B cell (primary cell): ENCODE results near the gene GPR158. TPM values are rescaled to one million over a fixed set of nuclear protein-coding genes. Genes with fewer than 3 reads are reported as not detected.

ENCODE experiments used
- ATAC-seq: fragments of 200-7000 bp; cut with Tn5 transposase; one replicate; pipeline ENCODE4 v1.10.0; 2021; ENCODE audit warnings: low read depth, mild to moderate bottlenecking, moderate number of reproducible peaks, moderate library complexity
- CTCF ChIA-PET: fragments of 350-600 bp; sonication (Branson Sonifier 250); formaldehyde crosslinking; loops from one replicate; lab custom pipeline; 2021; ENCODE audit warnings: antibody characterized with exemption, inconsistent platforms; lab: Charles Lee
- POLR2A ChIA-PET: fragments of 350-600 bp; sonication (Branson Sonifier 250); formaldehyde crosslinking; loops from one replicate; lab custom pipeline; 2021; ENCODE audit warnings: antibody characterized with exemption; lab: Charles Lee
- DNase-seq: peaks from one replicate; pipeline ENCODE4 v3.0.0; 2013
- H2AFZ ChIP-seq: 2 replicates; pipeline ENCODE4 v1.6.1; 2012; ENCODE audit warnings: mild to moderate bottlenecking, low read depth, low read length; ENCODE audit not compliant: insufficient read depth, poor library complexity, severe bottlenecking
- H3K27ac ChIP-seq, 2 donors: 1 replicate in 1 of 2; 2 replicates in 1 of 2; pipeline ENCODE4 v1.5.1; 2012 to 2013; ENCODE audit warnings: low read length in 2 of 2, mild to moderate bottlenecking in 2 of 2, moderate library complexity in 1 of 2
- H3K27me3 ChIP-seq, 4 experiments: fragments of 200-600 bp in 1 of 4; sonication (generic) in 1 of 4; replicated peaks in 1 of 4; 1 replicate in 2 of 4; 2 replicates in 2 of 4; pipeline versions ENCODE4 v1.6.1 to v1.7.0; 2013 to 2016; ENCODE audit warnings: low read length in 3 of 4, mild to moderate bottlenecking in 2 of 4, mixed read lengths in 1 of 4, moderate library complexity in 1 of 4; ENCODE audit not compliant: insufficient read depth in 4 of 4, control insufficient read depth in 3 of 4; ENCODE audit errors: control extremely low read depth in 1 of 4
- H3K36me3 ChIP-seq, 2 experiments: replicated peaks in 1 of 2; 1 replicate in 1 of 2; 2 replicates in 1 of 2; pipeline versions ENCODE4 v1.6.1 to v1.7.1; 2013; ENCODE audit warnings: low read length in 1 of 2; ENCODE audit not compliant: insufficient read depth in 2 of 2, control insufficient read depth in 1 of 2; ENCODE audit errors: control extremely low read depth in 1 of 2, extremely low read depth in 1 of 2
- H3K4me1 ChIP-seq, 2 donors: fragments of 200-600 bp in 1 of 2; sonication (generic) in 1 of 2; 1 replicate in 1 of 2; 2 replicates in 1 of 2; pipeline versions ENCODE4 v1.5.1 to v1.6.1; 2013 to 2017; ENCODE audit warnings: low read length in 2 of 2; ENCODE audit not compliant: control insufficient read depth in 2 of 2, insufficient read depth in 2 of 2
- H3K4me2 ChIP-seq: replicated peaks from 2 replicates; pipeline ENCODE3; 2012; ENCODE audit warnings: mild to moderate bottlenecking, low read depth, low read length; ENCODE audit not compliant: poor library complexity, severe bottlenecking
- H3K4me3 ChIP-seq, 5 experiments: fragments of 200-600 bp in 1 of 5; sonication (generic) in 1 of 5; 1 replicate in 3 of 5; 2 replicates in 2 of 5; pipeline versions ENCODE4 v1.5.1 to v1.7.0; 2011 to 2016; ENCODE audit warnings: low read length in 4 of 5, mild to moderate bottlenecking in 4 of 5, low read depth in 2 of 5, control low read depth in 1 of 5, moderate library complexity in 1 of 5; ENCODE audit not compliant: insufficient read depth in 1 of 5; ENCODE audit errors: control extremely low read depth in 1 of 5, extremely low read depth in 1 of 5
- H3K79me2 ChIP-seq: fragments of 200-600 bp; sonication (generic); one replicate; pipeline ENCODE4 v1.6.0; 2016; ENCODE audit warnings: low read length; ENCODE audit not compliant: control insufficient read depth, insufficient read depth
- H3K9ac ChIP-seq: fragments of 200-600 bp; sonication (generic); 2 replicates; pipeline ENCODE4 v1.6.1; 2017; ENCODE audit warnings: mild to moderate bottlenecking, low read length, moderate library complexity
- H3K9me3 ChIP-seq, 3 donors: one replicate each; pipeline versions ENCODE4 v1.6.1 to v1.7.1; 2013; ENCODE audit warnings: low read length in 2 of 3; ENCODE audit not compliant: control insufficient read depth in 2 of 3, insufficient read depth in 1 of 3; ENCODE audit errors: control extremely low read depth in 1 of 3
- H4K20me1 ChIP-seq: 2 replicates; pipeline ENCODE4 v1.6.0; 2012; ENCODE audit warnings: mild to moderate bottlenecking, low read length; ENCODE audit not compliant: insufficient read depth, control insufficient read depth, poor library complexity, severe bottlenecking
- H3K27ac Mint-ChIP-seq: one replicate; pipeline ENCODE4 v1.8.0; 2021; ENCODE audit warnings: mixed read lengths
- H3K27me3 Mint-ChIP-seq: one replicate; pipeline ENCODE4 v1.8.0; 2021; ENCODE audit warnings: mixed read lengths
- H3K4me1 Mint-ChIP-seq: one replicate; pipeline ENCODE4 v1.8.0; 2021; ENCODE audit warnings: mixed read lengths
- H3K4me3 Mint-ChIP-seq: one replicate; pipeline ENCODE4 v1.8.0; 2021; ENCODE audit warnings: mixed read lengths
- H3K9me3 Mint-ChIP-seq: one replicate; pipeline ENCODE4 v1.8.0; 2022; ENCODE audit warnings: mixed read lengths; ENCODE audit not compliant: insufficient read depth
- CTCF ChIP-seq: fragments of 200-600 bp; IDR thresholded peaks from one replicate; pipeline ENCODE4 v1.8.0; 2022; ENCODE audit warnings: antibody characterized with exemption, mild to moderate bottlenecking
- EZH2 ChIP-seq: IDR thresholded peaks from 2 replicates; pipeline ENCODE4 v1.6.1; 2012; ENCODE audit warnings: borderline replicate concordance, low read depth, mild to moderate bottlenecking, moderate library complexity, low read length; ENCODE audit not compliant: insufficient read depth, poor library complexity, severe bottlenecking
- WGBS: methylation state at CpG from one replicate; pipeline ENCODE4 v1.1.5; 2013; ENCODE audit warnings: missing lambda C conversion rate; ENCODE audit not compliant: insufficient coverage; 5-methylcytosine and 5-hydroxymethylcytosine counted together
- intact Hi-C: fragments of 100-400 bp; cut with micrococcal nuclease; formaldehyde crosslinking; loops from one replicate; pipeline ENCODE4 v1.10.0; 2022
- polyA plus RNA-seq: library from polyadenylated mRNA; depleted of rRNA; stranded (reverse); fragments of >200 nt; gene quantifications from 2 replicates; pipeline ENCODE4 v1.2.3, GENCODE V29; 2012
- total RNA-seq, 2 donors: library from RNA; stranded (reverse); fragments of 120-200 nt in 1 of 2; gene quantifications; 1 replicate in 1 of 2; 2 replicates in 1 of 2; pipeline versions ENCODE4 v1.2.3 to v1.2.4, GENCODE V29; 2013 to 2022

The GPR158 gene
- total and polyA plus RNA-seq, 2 donors (not counting 1 experiment from before 2014, with no cell fraction given): not detected

- POLR2A ChIA-PET: no interaction called here
- CTCF ChIA-PET: no interaction called here
Observed at GRCh38 chr10:25220156-25220555, 45.4 kb downstream of the GPR158 start.

GRCh38 chr10:25222085-25222660 lies 47.4 kb downstream of the GPR158 start:
- Histone ChIP-seq H3K36me3 (no peaks in the 10 kb centered on the region), H3K79me2 (no peaks in the 10 kb centered on the region), H3K4me2 (no peak overlapping the region), H3K9me3 (peaks cover 0 to 3% (median 0%) of the 10 kb centered on the region in 3 donors), H4K20me1 (no peaks in the 10 kb centered on the region), H3K4me3 (no peak overlapping the region), H2AFZ (no peak overlapping the region), H3K9ac (no peak overlapping the region), H3K27me3 (no peaks in the 10 kb centered on the region), H3K4me1 (no peaks in the 10 kb centered on the region), H3K27ac (no peak overlapping the region)
- intact Hi-C loops: no loop called here
- no peaks in the 10 kb centered on the region for H3K27me3 Mint-ChIP-seq
- H3K4me1 Mint-ChIP-seq: no peaks in the 10 kb centered on the region
- H3K9me3 Mint-ChIP-seq: no peaks in the 10 kb centered on the region
- DNase-seq: no peak
- ATAC-seq: no peak
- H3K27ac Mint-ChIP-seq: no peak overlapping the region
- WGBS: 93% methylated on average over 7 of the region's 7 CpGs
- TF ChIP-seq EZH2 (no peak), CTCF (no peak)
- CTCF ChIA-PET: no interaction called here
- no peak overlapping the region for H3K4me3 Mint-ChIP-seq
- POLR2A ChIA-PET: no interaction called here

More at GRCh38 chr10:25220156-25220555, 45.4 kb downstream of the GPR158 start:
- Mint-ChIP-seq H3K9me3 (no peaks in the 10 kb centered on the region), H3K27ac (no peak overlapping the region), H3K4me1 (no peaks in the 10 kb centered on the region), H3K27me3 (no peaks in the 10 kb centered on the region), H3K4me3 (no peak overlapping the region)
- Histone ChIP-seq H3K4me3 (no peak overlapping the region), H3K9ac (no peak overlapping the region), H4K20me1 (no peaks in the 10 kb centered on the region), H3K79me2 (no peaks in the 10 kb centered on the region), H3K4me1 (no peaks in the 10 kb centered on the region), H3K27ac (no peak overlapping the region), H3K9me3 (peaks cover 0 to 3% (median 0%) of the 10 kb centered on the region in 3 donors), H3K36me3 (no peaks in the 10 kb centered on the region), H3K4me2 (no peak overlapping the region), H2AFZ (no peak overlapping the region), H3K27me3 (no peaks in the 10 kb centered on the region)
- ATAC-seq (no peak), DNase-seq (no peak)
- 57% methylated on average over 1 of the region's 1 CpG for WGBS
- intact Hi-C loops: no loop called here
- TF ChIP-seq CTCF: no peak
- TF ChIP-seq EZH2: no peak
